Neural cell (in vitro differentiated cells): ENCODE measurements around the gene CLIP3.

ENCODE experiments used
- CTCF ChIP-seq: fragments of 450-650 bp; IDR thresholded peaks from 2 replicates; pipeline ENCODE4 v1.5.1; 2014; ENCODE audit warnings: antibody characterized with exemption, mild to moderate bottlenecking, moderate library complexity; ENCODE audit not compliant: poor library complexity, severe bottlenecking
- MXI1 ChIP-seq: fragments of 450-650 bp; conservative IDR thresholded peaks from 2 replicates; pipeline ENCODE4 v1.6.1; 2014; ENCODE audit warnings: antibody characterized with exemption, mild to moderate bottlenecking; ENCODE audit not compliant: poor library complexity, severe bottlenecking
- POLR2AphosphoS5 ChIP-seq: IDR thresholded peaks from 2 replicates; pipeline ENCODE4 v1.6.1; 2012
- RAD21 ChIP-seq: fragments of 450-650 bp; conservative IDR thresholded peaks from 2 replicates; pipeline ENCODE4 v1.6.1; 2014; ENCODE audit warnings: antibody characterized with exemption, mild to moderate bottlenecking, moderate library complexity
- SMC3 ChIP-seq: fragments of 450-650 bp; conservative IDR thresholded peaks from 2 replicates; pipeline ENCODE4 v1.6.1; 2014; ENCODE audit warnings: antibody characterized with exemption, mild to moderate bottlenecking, moderate library complexity; ENCODE audit not compliant: poor library complexity
- TAF1 ChIP-seq: IDR thresholded peaks from 2 replicates; pipeline ENCODE4 v1.6.1; 2012; ENCODE audit warnings: low read depth

GRCh38 chr19:35978271-35978670, 54.4 kb downstream of the CLIP3 start:
- no peak for TF ChIP-seq CTCF
- TF ChIP-seq RAD21, result no peak
- TF ChIP-seq POLR2AphosphoS5, result no peak
- TF ChIP-seq TAF1, result no peak
- TF ChIP-seq MXI1, result no peak
- no peak for TF ChIP-seq SMC3
